ENCODE data around the gene WDR75.
"Not testable (repeated sequence)": the region's sequence is repeated elsewhere in the genome, so short reads cannot be mapped to it uniquely, and the experiment has no call there.

WDR75 gene

DNA sequence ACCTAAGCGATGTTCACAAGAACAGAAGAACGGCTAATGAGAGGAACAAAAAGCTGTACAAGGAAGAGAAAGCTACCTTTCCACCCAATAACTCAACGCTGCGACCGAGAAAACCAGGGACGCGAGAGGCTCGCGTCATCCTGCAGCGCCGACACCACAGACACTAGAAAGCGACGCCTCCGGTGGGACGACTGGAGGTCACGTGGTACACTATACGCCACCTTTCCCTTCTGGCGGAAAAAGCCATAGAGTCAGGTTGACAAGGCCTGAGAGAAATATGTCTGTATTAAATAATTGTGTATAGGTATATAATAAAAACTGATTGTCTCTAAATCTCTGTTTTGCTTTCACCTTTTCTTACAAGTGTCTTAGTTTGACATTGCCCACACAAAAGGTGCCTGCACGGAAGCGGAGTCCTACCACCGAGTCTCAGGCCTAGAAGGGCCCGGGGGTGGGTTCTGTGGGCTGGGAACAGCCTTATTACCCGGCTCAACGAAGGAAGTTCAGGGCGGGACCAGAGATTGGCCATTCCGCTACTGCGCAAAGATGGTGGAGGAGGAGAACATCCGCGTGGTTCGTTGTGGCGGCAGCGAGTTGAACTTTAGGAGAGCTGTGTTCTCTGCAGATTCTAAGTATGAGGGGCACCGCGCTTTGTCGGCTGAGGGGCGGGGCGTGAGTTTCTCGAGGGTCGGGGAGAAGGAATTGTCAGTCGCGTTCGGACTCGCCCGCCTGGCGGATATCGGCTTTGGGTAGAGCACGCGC lies at the start of gene WDR75:
TSS of gene WDR75 (plus strand) at position 528 of the 762 bp plus-strand sequence. CDS start at position 547, 19 bp downstream.
- DNase-seq (ENCODE audit: low read depth, low spot score): peak; percentile 88

DNA sequence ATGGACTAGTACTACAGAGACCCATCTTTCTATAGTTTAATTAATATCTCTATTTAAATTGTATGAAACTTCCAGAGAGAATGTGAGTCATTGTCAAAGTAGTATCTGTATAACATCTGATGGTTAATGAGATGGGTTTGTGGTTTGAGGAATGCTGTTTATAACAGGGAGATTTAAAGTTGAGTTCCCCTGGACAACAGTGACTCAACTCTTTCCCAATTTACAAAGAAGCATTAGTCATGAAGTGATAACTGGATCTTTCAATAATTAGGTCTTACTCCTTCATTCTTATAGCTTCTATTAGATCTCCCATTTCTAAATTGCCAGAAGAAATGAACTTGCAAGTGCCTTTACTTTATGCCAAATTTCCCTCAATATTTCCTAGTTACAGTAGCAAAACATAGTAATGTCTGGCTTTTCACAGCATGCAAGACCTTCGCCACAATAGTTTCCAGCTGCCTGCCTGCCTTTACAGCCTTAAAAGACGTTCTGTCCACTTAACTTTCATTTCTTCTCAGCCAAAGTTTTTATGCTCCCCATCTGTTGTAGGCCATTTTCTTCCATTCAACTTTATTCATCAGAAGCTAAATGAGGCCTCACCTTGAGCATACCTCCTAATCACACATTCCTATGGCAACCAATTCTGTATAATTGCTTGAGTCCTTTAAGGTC lies 47.7 kb upstream of the WDR75 start:
- DNase-seq (ENCODE audit: low read depth, low spot score): no peak

GRCh38 chr2:189394525-189394924 lies 46.7 kb upstream of the WDR75 start:
- DNase-seq (ENCODE audit: low read depth, low spot score): no peak

GRCh38 chr2:189402932-189403331 lies 38.3 kb upstream of the WDR75 start:
- no peak for DNase-seq (ENCODE audit: low read depth, low spot score)

- DNase-seq (ENCODE audit: low read depth, low spot score): no peak
These were observed 34.6 kb upstream of the WDR75 start for GRCh38 chr2:189406586-189407233.

GRCh38 chr2:189407281-189408209 lies 33.7 kb upstream of the WDR75 start:
- DNase-seq (ENCODE audit: low read depth, low spot score): no peak

- no peak for DNase-seq (ENCODE audit: low read depth, low spot score)
These were observed 33.0 kb upstream of the WDR75 start for GRCh38 chr2:189408294-189408693.

- no peak for DNase-seq (ENCODE audit: low read depth, low spot score)
These were observed 32.1 kb upstream of the WDR75 start for GRCh38 chr2:189409131-189409530.

GRCh38 chr2:189409647-189410046 lies 31.6 kb upstream of the WDR75 start:
- no peak for DNase-seq (ENCODE audit: low read depth, low spot score)

DNA sequence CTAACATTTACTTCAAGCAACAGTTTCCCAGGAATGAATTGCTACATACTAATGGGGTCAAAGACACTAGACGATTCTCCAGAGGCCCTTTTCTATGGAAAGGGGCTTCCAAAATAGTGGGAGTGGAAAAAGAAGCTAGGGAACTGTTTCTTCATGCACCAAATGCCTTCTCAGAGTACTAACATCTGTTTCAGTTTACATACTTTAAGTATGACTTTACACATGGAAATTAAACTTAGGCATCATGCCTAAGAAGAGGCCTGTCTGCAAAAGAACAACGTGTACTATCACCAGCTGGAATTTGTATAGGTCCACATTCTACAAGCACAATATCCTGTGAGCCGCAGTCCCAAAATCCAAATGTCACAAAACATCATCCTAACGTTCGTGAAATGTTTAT lies 29.4 kb upstream of the WDR75 start:
- no peak for DNase-seq (ENCODE audit: low read depth, low spot score)

- no peak for DNase-seq (ENCODE audit: low read depth, low spot score)
These were observed 28.8 kb upstream of the WDR75 start for GRCh38 chr2:189412330-189412953.

DNA sequence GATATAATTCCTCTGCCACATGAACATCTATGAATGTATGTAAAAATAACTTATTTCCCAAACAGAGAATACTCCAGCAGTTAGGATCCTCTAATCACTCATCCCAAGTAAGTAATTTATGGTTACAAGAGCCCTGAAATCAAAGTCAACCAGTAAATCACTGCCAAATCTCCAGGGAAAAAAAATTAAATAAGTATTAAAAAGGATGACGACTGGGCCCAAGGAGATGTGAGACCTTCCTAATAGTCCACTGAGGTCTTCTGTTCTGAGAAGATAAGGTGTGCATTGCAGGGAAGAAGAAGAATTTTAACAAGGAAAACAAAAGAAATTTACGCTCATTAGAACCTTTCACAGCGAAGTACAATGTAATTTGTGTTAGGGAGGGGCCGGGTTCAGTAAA lies 28.0 kb upstream of the WDR75 start:
- DNase-seq (ENCODE audit: low read depth, low spot score): no peak

DNA sequence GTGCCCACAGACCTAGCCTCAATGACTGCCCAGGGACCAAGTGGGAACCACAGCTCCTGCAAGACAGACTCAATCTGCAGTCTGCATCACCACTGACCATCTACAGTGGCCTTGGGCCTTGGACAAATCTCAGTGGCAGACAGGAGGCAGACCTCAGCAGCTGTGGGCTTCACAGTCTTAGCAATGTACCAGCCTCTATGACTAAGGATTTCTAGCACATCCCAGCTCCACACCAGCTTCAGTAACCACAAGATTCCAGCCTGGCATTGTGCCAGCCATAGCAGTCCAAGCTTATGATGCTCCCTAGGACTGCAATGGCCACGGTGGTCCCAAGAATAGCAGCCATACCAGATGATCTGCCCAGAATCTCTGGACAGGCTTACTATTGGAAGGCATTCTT lies 19.6 kb upstream of the WDR75 start:
- no peak for DNase-seq (ENCODE audit: low read depth, low spot score)

DNA sequence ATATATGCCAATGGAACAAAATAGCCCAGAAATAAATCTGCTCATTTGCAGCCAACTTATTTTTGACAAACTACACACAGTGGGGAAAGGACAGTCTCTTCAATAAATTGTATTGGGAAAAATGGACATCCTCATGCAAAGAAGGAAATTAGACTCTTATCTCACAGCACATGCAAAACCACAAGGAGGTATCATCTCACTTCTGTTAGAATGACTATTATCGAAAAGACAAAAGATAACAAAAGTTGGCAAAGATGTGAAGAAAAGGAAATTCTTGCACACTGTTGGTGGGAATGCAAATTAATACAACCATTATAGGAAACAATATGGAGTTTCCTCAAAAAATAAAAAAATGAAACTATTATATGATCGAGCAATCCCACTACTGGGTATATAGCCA lies 16.3 kb upstream of the WDR75 start:
- DNase-seq (ENCODE audit: low read depth, low spot score): no peak

DNA sequence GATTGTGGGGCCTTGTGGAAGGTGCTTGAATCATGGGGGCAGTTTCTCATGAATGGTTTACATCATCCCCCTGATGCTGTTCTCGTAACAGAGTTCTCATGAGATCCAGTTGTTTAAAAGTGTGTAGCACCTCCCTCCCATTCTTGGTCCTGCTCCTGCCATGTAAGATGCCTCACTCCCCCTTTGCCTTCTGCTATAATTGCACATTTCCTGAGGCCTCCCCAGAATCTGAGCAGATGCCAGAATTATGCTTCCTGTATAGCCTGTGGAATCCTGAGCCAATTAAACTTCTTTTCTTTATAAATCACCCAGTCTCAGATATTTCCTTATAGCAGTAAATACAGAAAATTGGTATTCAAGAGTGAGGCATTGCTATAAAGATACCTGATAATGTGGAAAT lies 15.6 kb upstream of the WDR75 start:
- DNase-seq (ENCODE audit: low read depth, low spot score): no peak

DNA sequence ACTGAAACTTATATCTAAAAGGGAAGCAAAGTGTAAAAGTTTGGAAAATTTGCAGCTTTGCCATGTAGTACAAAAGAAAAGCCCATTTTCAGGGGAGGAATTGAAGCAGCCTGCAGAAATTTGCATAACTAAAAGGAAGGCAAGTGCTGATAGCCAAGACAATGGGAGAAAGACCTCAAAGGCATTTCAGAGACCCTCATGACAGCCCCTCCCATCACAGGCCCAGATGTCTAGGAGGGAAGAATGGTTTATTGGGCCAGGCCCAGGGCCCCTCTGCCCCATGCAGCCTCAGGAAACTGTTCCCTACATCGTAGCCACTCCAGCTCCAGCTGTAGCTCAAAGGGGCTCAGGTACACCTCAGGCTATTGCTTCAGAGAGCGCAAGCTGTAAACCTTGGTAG lies 14.4 kb upstream of the WDR75 start:
- no peak for DNase-seq (ENCODE audit: low read depth, low spot score)

GRCh38 chr2:189427872-189428271 lies 13.4 kb upstream of the WDR75 start:
- DNase-seq (ENCODE audit: low read depth, low spot score): no peak

DNA sequence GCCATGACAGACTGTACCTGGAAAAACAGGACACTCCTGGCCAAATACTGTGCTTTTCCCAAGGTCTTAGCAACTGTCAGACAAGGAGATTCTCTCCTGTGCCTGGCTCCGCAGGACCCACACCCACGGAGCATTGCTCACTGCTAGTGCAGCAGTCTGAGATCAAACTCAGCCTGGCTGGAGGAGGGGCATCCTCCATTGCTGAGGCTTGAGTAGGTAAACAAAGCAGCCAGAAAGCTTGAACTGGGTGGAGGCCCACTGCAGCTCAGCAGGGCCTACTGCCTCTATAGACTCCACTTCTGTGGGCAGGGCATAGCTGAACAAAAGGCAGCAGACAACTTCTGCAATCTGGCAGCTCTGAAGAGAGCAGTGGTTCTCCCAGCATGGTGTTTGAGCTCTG lies 10.8 kb upstream of the WDR75 start:
- DNase-seq (ENCODE audit: low read depth, low spot score): not testable (repeated sequence)

- DNase-seq (ENCODE audit: low read depth, low spot score): not testable (repeated sequence)
These were observed 5.5 kb upstream of the WDR75 start for GRCh38 chr2:189435803-189436202.

GRCh38 chr2:189437926-189438325 lies 3.3 kb upstream of the WDR75 start:
- no peak for DNase-seq (ENCODE audit: low read depth, low spot score)

GRCh38 chr2:189439342-189439741 lies 1.9 kb upstream of the WDR75 start:
- DNase-seq (ENCODE audit: low read depth, low spot score): no peak

Data from activated naive CD8-positive, alpha-beta T cell treated with anti-CD3 and anti-CD28 coated beads, Interleukin-2, amount 50 U/mL, for 16 hours (primary cell).